ENCODE data around the gene ATP8B3. TPM values are rescaled to one million over a fixed set of nuclear protein-coding genes. Genes with fewer than 3 reads are reported as not detected.

The ATP8B3 gene
- total RNA-seq, 1 donor = 0.86 TPM

DNA sequence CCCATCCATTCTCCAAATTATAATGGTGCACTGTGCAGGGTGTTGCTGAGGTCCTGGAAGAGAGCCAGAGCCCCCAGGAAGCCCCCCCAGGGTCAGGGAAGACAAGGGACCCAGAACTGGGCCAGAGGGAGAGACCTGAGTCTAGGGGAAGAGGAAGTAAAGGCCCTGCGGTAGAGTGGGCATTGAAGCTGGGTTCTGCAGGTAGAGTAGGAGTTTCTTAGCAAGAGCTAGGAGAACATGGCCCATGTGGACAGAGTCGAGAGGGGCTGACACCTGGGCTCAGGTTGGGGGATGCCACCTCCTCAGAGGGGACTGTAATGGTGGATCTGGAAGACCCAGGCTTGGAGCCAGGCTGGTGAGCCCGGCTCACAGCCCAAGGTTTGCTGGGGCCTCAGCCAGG, 75.8 kb downstream of the ATP8B3 start:
- no peak overlapping the region for H3K4me3 ChIP-seq (ENCODE audit: low read depth, low read length)
- no peak for DNase-seq (ENCODE audit: low read depth)
- TF ChIP-seq CTCF (IDR thresholded peaks at IDR 0.05; ENCODE audit: insufficient read depth, low read depth, low read length) = no peak

GRCh38 chr19:1734321-1734966, 77.6 kb downstream of the ATP8B3 start:
- no peak for TF ChIP-seq CTCF (IDR thresholded peaks at IDR 0.05; ENCODE audit: insufficient read depth, low read depth, low read length)
- H3K4me3 ChIP-seq (ENCODE audit: low read depth, low read length) = no peak overlapping the region
- DNase-seq (ENCODE audit: low read depth) = no peak

Other genes starting within 250 kb of the ATP8B3 start
- gene MEX3D, start 244.0 kb downstream of the ATP8B3 start, total RNA-seq = 33.7 and 48.6 TPM in 2 replicates
- 73.4 and 103 TPM in 2 replicates for gene MBD3, start 219.4 kb downstream of the ATP8B3 start, total RNA-seq
- 49.3 and 53.5 TPM in 2 replicates for gene UQCR11, start 206.8 kb downstream of the ATP8B3 start, total RNA-seq
- 57.0 and 66.7 TPM in 2 replicates for gene TCF3, start 159.7 kb downstream of the ATP8B3 start, total RNA-seq
- gene ONECUT3, start 58.8 kb downstream of the ATP8B3 start, total RNA-seq = not detected in 2 replicates
- 11.2 and 15.8 TPM in 2 replicates for gene REXO1, start 36.2 kb upstream of the ATP8B3 start, total RNA-seq
- gene KLF16, start 51.3 kb upstream of the ATP8B3 start, total RNA-seq = 10.4 and 16.8 TPM in 2 replicates
- gene ABHD17A, start 73.2 kb upstream of the ATP8B3 start, total RNA-seq = 45.8 and 62.2 TPM in 2 replicates
- 3.9 and 4.5 TPM in 2 replicates for gene ADAT3, start 93.1 kb upstream of the ATP8B3 start, total RNA-seq
- 40.6 and 49.2 TPM in 2 replicates for gene SCAMP4, start 93.1 kb upstream of the ATP8B3 start, total RNA-seq
- gene CSNK1G2, start 128.9 kb upstream of the ATP8B3 start, total RNA-seq = 69.5 and 74.1 TPM in 2 replicates
- gene BTBD2, start 203.4 kb upstream of the ATP8B3 start, total RNA-seq = 46.6 and 51.5 TPM in 2 replicates
- 59.2 and 80.9 TPM in 2 replicates for gene MKNK2, start 239.0 kb upstream of the ATP8B3 start, total RNA-seq